Measurements from ENCODE around the gene CLEC9A. TPM values are rescaled to one million over a fixed set of nuclear protein-coding genes. Genes with fewer than 3 reads are reported as not detected.

The CLEC9A gene
- total and polyA plus RNA-seq, 2 experiments from 2014 or later: not detected

Other genes starting within 250 kb of the CLEC9A start
- not detected in 2 replicates for gene KLRF1, start 203.2 kb upstream of the CLEC9A start, total RNA-seq
- gene KLRF1, start 203.2 kb upstream of the CLEC9A start, polyA plus RNA-seq: not detected in 2 replicates
- 5.0 and 5.7 TPM in 2 replicates for gene CLEC2B, start 161.3 kb upstream of the CLEC9A start, total RNA-seq
- gene CLEC2B, start 161.3 kb upstream of the CLEC9A start, polyA plus RNA-seq: 4.9 and 5.9 TPM in 2 replicates
- not detected in 2 replicates for gene KLRF2, start 149.2 kb upstream of the CLEC9A start, total RNA-seq
- 0.36 TPM in 1 of 2 replicates, not detected in the other for gene KLRF2, start 149.2 kb upstream of the CLEC9A start, polyA plus RNA-seq
- 0.28 TPM in 1 of 2 replicates, not detected in the other for gene CLEC2A, start 98.3 kb upstream of the CLEC9A start, total RNA-seq
- gene CLEC2A, start 98.3 kb upstream of the CLEC9A start, polyA plus RNA-seq: 2.1 TPM in 1 of 2 replicates, not detected in the other
- 0.08 and 1.2 TPM in 2 replicates for gene CLEC12A, start 59.3 kb upstream of the CLEC9A start, total RNA-seq
- 0.54 and 0.73 TPM in 2 replicates for gene CLEC12A, start 59.3 kb upstream of the CLEC9A start, polyA plus RNA-seq
- 0.20 and 0.36 TPM in 2 replicates for gene CLEC1B, start 31.6 kb upstream of the CLEC9A start, total RNA-seq
- 0.55 and 2.4 TPM in 2 replicates for gene CLEC1B, start 31.6 kb upstream of the CLEC9A start, polyA plus RNA-seq
- gene CLEC12B, start 20.1 kb upstream of the CLEC9A start, total RNA-seq: not detected in 2 replicates
- not detected in 2 replicates for gene CLEC12B, start 20.1 kb upstream of the CLEC9A start, polyA plus RNA-seq
- gene CLEC1A, start 68.3 kb downstream of the CLEC9A start, total RNA-seq: 3.0 and 6.4 TPM in 2 replicates
- gene CLEC1A, start 68.3 kb downstream of the CLEC9A start, polyA plus RNA-seq: 3.6 and 4.2 TPM in 2 replicates
- gene CLEC7A, start 99.5 kb downstream of the CLEC9A start, total RNA-seq: 1.1 and 2.3 TPM in 2 replicates
- gene CLEC7A, start 99.5 kb downstream of the CLEC9A start, polyA plus RNA-seq: 1.3 and 2.3 TPM in 2 replicates
- gene OLR1, start 141.4 kb downstream of the CLEC9A start, total RNA-seq: 7.3 and 15.1 TPM in 2 replicates
- gene OLR1, start 141.4 kb downstream of the CLEC9A start, polyA plus RNA-seq: 6.4 and 20.8 TPM in 2 replicates
- gene TMEM52B, start 148.3 kb downstream of the CLEC9A start, total RNA-seq: 0.03 TPM in 1 of 2 replicates, not detected in the other
- gene TMEM52B, start 148.3 kb downstream of the CLEC9A start, polyA plus RNA-seq: 1.0 and 1.8 TPM in 2 replicates
- 77.9 and 93.5 TPM in 2 replicates for gene GABARAPL1, start 182.2 kb downstream of the CLEC9A start, total RNA-seq
- 77.7 and 101 TPM in 2 replicates for gene GABARAPL1, start 182.2 kb downstream of the CLEC9A start, polyA plus RNA-seq

Data from hepatocyte (in vitro differentiated cells).